Large intestine (tissue), 3 donors: Measurements from ENCODE around the gene RHD. TPM values are rescaled to one million over a fixed set of nuclear protein-coding genes. Genes with fewer than 3 reads are reported as not detected.

Source experiments
- DNase-seq, 2 donors: peaks; one replicate each; pipeline versions ENCODE4 v3.0.0 to v3.0.0-alpha.2; 2013
- H3K27ac ChIP-seq: one replicate; pipeline ENCODE4 v1.5.1; 2013; ENCODE audit warnings: low read length
- H3K27me3 ChIP-seq: 2 replicates; pipeline ENCODE4 v1.6.1; 2013; ENCODE audit warnings: low read length; ENCODE audit not compliant: control insufficient read depth, insufficient read depth
- H3K36me3 ChIP-seq: 2 replicates; pipeline ENCODE4 v1.6.1; 2013; ENCODE audit warnings: low read length; ENCODE audit not compliant: control insufficient read depth, insufficient read depth
- H3K4me1 ChIP-seq: one replicate; pipeline ENCODE4 v1.6.1; 2013; ENCODE audit warnings: low read length; ENCODE audit not compliant: control insufficient read depth, insufficient read depth
- H3K4me3 ChIP-seq: one replicate; pipeline ENCODE4 v1.5.1; 2013; ENCODE audit warnings: low read length
- H3K9me3 ChIP-seq: one replicate; pipeline ENCODE4 v1.6.1; 2013; ENCODE audit warnings: mild to moderate bottlenecking, low read depth, low read length, moderate library complexity; ENCODE audit not compliant: control insufficient read depth
- WGBS: methylation state at CpG from one replicate; pipeline ENCODE4 v1.1.5; 2013; ENCODE audit warnings: low lambda C conversion rate; ENCODE audit not compliant: insufficient coverage; 5-methylcytosine and 5-hydroxymethylcytosine counted together
- polyA plus RNA-seq: library from polyadenylated mRNA; unstranded; fragments of 120-200 nt; gene quantifications from one replicate; pipeline ENCODE4 v1.2.1, GENCODE V29; 2013

The RHD gene
- polyA plus RNA-seq, 1 donor, result 1.5 TPM

DNA sequence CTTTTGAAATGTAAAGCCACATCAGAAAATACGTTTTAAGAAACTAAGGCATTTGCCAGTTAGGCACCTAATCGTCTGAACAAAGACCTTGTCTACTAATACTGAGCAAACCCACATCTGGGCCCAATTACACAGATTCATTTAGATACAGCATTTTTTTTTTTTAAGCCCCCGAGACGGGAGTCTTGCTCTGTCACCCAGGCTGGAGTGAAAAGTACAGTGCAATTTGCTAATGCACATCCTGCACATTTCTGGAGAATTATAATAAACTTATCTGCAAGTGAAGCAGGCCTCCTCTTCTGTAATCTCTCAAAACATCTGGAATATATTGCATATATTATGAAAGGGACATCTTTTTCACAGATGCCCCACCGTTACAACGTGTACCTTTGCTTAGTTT, 28.4 kb upstream of the RHD start:
- Histone ChIP-seq H3K9me3 (no peaks in the 10 kb centered on the region), H3K4me3 (no peak overlapping the region), H3K36me3 (peaks cover 35% of the 10 kb centered on the region), H3K27ac (no peak overlapping the region), H3K27me3 (no peaks in the 10 kb centered on the region), H3K4me1 (peaks cover 24% of the 10 kb centered on the region)
- DNase-seq, result no peak
- WGBS, result 100% methylated on average over 1 of the region's 6 CpGs

GRCh38 chr1:25245393-25245792, 26.9 kb upstream of the RHD start:
- peaks cover 35% of the 10 kb centered on the region for H3K36me3 ChIP-seq
- peak overlapping the region; percentile 87 for H3K4me3 ChIP-seq
- H3K27me3 ChIP-seq, result no peaks in the 10 kb centered on the region
- 100% methylated on average over 1 of the region's 5 CpGs for WGBS
- DNase-seq, result no peak
- H3K4me1 ChIP-seq, result peaks cover 18% of the 10 kb centered on the region
- H3K9me3 ChIP-seq, result no peaks in the 10 kb centered on the region
- no peak overlapping the region for H3K27ac ChIP-seq

- DNase-seq, result peak in 1 of 2 donors; percentile 54
- WGBS, result 0% methylated on average over 1 of the region's 30 CpGs
- no peaks in the 10 kb centered on the region for H3K9me3 ChIP-seq
Observed at GRCh38 chr1:25245809-25246599, 26.3 kb upstream of the RHD start.

DNA sequence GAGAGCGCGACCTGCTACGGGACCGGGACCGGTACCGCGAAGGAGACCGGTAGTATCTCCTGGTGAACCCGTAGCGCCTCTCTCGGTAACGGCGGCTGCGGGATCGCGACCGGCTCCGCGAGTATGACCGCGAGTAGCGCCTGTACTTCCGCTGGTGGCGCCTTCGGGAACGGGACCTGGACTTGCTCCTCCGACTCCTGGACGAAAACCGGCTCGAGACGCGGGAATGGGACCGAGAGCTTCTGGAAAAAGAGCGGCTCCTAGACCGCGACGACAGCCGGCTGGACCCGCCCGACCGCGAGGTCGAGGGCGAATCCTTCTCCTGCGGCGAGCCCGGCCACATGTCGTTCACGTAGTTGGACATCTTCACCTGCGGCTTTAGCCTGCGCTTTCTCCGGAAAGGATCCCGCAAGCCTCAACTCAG, 25.7 kb upstream of the RHD start:
- peaks cover 35% of the 10 kb centered on the region for H3K36me3 ChIP-seq
- peaks cover 12% of the 10 kb centered on the region for H3K4me1 ChIP-seq
- H3K27me3 ChIP-seq, result no peaks in the 10 kb centered on the region
- H3K4me3 ChIP-seq, result peak overlapping the region; percentile 87
- no CpG with 5 or more reads among the region's 53 CpGs for WGBS
- H3K27ac ChIP-seq, result peak overlapping the region; percentile 98
- peak in 1 of 2 donors; percentile 42 for DNase-seq
- H3K9me3 ChIP-seq, result no peaks in the 10 kb centered on the region

More at GRCh38 chr1:25245809-25246599, 26.3 kb upstream of the RHD start:
- peak overlapping the region; percentile 98 for H3K27ac ChIP-seq
- peak overlapping the region; percentile 87 for H3K4me3 ChIP-seq
- H3K4me1 ChIP-seq, result peaks cover 12% of the 10 kb centered on the region
- H3K27me3 ChIP-seq, result no peaks in the 10 kb centered on the region
- peaks cover 35% of the 10 kb centered on the region for H3K36me3 ChIP-seq

GRCh38 chr1:25247024-25247828, 25.1 kb upstream of the RHD start, which contains the start of gene RSRP1:
Gene RSRP1 (minus strand): TSS chr1:25247454. CDS start chr1:25246963, 491 bp downstream.
- Histone ChIP-seq H3K27ac (peak within 1 kb of the TSS; percentile 98), H3K4me1 (peaks cover 12% of the 10 kb centered on the region), H3K27me3 (no peaks in the 10 kb centered on the region), H3K9me3 (no peaks in the 10 kb centered on the region), H3K4me3 (peak within 1 kb of the TSS; percentile 87), H3K36me3 (peaks cover 30% of the 10 kb centered on the region)
- DNase-seq, result peak; percentile 98 to 99
- 0% methylated on average over 4 of the region's 79 CpGs for whole genome bisulfite sequencing

DNA sequence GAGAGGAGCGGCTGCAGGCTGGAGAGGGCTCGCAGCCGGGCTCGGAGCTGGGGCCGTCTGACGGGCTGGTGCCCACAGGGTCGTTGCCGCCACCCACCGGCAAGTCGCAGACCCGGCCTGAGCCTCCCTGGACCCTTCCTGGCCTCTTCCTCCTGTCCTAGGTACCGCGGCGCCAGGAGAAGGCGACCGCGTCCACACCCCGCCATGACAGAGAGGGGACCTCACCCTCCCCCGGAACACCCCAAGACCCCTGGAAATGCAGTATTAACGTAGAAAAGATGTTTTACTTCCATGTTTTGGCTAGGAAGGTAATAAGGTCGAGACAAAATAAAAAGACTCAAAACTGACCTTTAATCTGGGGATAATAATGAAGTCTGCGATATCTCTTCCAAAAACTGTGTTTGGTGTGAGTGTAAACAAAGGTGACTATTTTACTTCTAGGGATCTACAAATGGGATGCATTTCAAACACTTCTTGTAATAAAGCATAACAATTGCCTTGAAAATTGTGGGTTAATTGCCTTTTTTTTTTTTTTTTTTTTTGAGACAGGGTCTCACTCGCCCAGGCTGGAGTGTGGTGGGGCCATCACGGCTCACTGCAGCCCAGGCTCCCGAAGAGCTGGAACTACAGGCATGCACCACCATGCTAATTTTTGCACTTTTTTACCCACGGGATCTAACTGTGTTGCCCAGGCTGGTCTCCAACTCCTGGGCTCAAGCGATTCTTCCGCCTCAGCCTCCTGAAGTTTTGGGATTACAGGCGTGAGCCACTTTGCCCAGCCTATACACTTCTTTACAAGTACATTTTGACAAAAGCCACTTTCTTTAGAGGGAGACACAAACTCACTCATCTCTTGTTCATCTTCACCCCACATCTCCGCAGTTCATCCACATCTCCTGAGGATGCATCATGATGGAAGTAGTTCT, 24.2 kb upstream of the RHD start:
- H3K4me1 ChIP-seq, result peaks cover 12% of the 10 kb centered on the region
- WGBS, result 0% methylated on average over 3 of the region's 30 CpGs
- peak overlapping the region; percentile 87 for H3K4me3 ChIP-seq
- no peaks in the 10 kb centered on the region for H3K27me3 ChIP-seq
- H3K36me3 ChIP-seq, result peaks cover 22% of the 10 kb centered on the region
- peak overlapping the region; percentile 98 for H3K27ac ChIP-seq
- no peak for DNase-seq
- no peaks in the 10 kb centered on the region for H3K9me3 ChIP-seq

DNA sequence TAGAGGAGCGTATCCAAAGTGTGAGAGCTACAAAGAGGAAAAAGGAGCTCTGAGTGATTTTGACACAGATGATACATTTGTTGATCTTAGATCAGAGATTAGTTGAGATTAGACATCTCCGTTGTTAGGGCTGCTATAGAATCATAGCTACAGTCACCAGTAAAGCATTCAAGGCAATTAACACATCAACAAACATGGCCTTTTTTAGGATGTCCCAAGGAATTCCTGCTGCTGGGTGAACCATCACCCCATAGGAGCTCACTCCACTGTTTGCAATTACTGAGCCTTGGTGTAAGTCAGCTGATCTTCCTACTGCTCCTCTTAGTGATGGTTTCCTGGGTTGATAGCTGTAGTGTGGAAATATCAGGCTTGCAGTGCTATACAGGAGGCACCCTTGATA, 18.4 kb upstream of the RHD start:
- WGBS, result no CpG with 5 or more reads among the region's 2 CpGs
- Histone ChIP-seq H3K27ac (no peak overlapping the region), H3K36me3 (no peaks in the 10 kb centered on the region), H3K4me1 (no peaks in the 10 kb centered on the region), H3K9me3 (no peaks in the 10 kb centered on the region), H3K27me3 (no peaks in the 10 kb centered on the region), H3K4me3 (no peak overlapping the region)
- no peak for DNase-seq

DNA sequence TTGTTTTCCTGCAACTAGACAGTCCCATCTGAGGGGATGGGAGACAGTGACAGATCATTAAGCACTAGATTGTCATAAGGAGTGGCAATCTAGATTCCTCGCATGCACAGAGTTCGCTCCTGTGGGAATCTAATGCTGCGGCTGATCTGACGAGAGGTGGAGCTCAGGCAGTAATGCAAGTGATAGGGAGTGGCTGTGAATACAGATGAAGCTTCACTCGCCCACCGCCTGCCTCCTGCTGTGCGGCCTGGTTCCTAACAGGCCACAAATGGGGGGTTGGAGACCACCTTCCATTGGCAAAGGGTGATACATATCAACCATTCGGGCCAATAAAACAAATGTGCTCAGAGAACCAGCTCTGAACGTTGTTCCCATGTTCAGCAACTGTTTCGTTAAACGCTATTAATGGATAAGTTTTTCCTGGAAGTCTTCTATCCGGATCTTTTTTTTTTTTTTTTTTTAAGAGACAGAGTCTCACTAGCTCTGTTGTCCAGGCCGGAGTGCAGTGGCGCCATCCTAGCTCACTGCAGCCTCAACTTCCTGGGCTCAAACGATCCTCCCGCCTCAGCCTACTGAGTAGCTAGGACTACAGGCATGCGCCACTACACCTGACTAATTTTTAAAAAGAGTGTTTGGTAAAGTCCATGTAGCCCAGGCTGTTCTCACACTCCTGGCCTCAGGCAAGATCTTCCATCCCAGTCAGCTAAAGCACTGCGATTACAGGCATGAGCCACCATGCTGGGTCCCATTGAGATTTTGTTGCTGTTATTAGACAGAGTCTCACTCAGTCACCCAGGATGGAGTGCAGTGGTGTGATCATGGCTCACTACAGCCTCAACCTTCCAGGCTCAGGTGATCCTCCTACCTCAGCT, 16.4 kb upstream of the RHD start:
- Histone ChIP-seq H3K9me3 (no peaks in the 10 kb centered on the region), H3K27me3 (no peaks in the 10 kb centered on the region), H3K4me3 (no peak overlapping the region), H3K4me1 (no peaks in the 10 kb centered on the region), H3K27ac (no peak overlapping the region), H3K36me3 (no peaks in the 10 kb centered on the region)
- 87% methylated on average over 3 of the region's 18 CpGs for WGBS
- DNase-seq, result no peak

DNA sequence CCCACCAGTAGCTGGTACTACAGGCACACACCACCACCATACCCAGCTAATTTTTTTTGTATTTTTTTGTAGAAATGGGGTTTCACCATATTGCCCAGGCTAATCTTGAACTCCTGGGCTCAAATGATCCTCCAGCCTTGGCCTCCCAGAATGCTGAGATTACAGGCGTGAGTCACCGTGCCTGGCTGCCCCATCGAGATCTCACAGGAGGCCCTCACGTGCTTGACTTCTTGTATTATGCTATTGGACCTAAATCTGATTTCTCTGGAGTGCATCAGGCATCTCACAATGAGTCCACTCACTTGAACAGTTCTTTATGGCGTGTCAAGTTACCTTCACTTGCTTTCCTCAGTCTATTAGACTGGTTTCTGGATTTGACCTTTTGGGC, 15.7 kb upstream of the RHD start:
- H3K9me3 ChIP-seq, result no peaks in the 10 kb centered on the region
- WGBS, result no CpG with 5 or more reads among the region's 5 CpGs
- H3K4me3 ChIP-seq, result no peak overlapping the region
- no peaks in the 10 kb centered on the region for H3K27me3 ChIP-seq
- no peaks in the 10 kb centered on the region for H3K4me1 ChIP-seq
- no peak for DNase-seq
- no peaks in the 10 kb centered on the region for H3K36me3 ChIP-seq
- H3K27ac ChIP-seq, result no peak overlapping the region
